GF-D8 (cell line): ENCODE data around the gene FHIT.
A peak's percentile ranks its signal among the peaks of the same experiment; 100 is the strongest.

Experiments
- DNase-seq: peaks from one replicate; lab custom pipeline; 2025; lab: John Stamatoyannopoulos, UW

The FHIT gene

DNA sequence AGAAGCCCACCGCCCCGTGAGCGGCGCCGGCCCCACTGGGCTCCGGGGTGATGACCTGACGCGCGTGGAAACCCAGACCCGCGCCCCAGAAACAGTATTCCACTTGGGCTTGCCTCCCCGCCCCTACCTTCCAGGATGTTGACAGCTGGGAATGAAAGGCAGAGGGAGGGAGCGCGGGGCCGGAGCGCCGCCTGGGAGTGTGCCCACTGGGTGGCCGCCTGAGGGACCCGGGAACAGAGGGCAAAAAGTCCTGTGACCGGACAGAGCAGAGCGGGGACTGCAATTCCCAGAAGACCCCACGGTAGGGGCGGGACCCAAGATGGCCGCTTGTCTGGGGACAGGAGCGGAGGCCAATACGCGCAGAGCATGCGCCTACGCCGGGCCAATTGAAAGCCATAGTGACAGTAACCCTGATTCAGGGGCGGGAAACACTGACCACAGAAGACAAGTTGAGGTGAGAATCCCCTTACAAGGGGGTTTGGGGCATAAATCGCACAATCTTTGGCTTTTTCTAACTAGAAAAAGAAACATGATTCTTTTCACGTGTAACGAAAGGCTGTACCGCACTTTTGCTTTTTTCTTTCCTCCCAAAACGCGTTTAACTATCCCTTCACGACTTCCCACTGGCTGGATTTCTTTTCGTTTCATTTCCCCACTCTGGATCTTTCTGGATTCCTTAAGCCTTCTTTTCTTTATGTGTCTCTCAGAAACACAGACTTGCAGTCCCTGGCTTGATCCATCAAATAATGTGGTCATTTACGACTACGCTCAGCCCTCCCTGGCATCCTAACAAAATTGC is at the start of gene FHIT:
FHIT (minus strand) TSS at position 279 of the 799 bp plus-strand sequence.
- peak; percentile 86 for DNase-seq

- no peak for DNase-seq
These were observed 49.5 kb upstream of the FHIT start for GRCh38 chr3:61300786-61301185.

DNA sequence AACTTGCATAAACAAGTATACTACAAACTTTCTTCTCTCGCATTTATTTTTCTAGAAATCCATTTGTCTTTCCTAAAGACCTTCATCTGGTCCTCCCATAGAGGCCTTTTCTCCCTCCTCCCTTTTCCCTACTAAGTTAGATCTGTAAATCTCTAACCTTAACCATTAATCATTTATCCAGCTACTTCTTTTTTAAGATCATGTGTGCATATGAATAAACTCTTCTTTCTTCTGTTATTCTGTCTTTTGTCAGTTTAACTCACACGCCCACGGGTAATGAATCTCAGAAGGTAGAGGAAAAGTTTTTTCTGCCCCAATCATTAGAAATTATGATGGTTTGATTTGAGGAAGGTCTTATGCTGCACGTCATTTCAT is 48.7 kb upstream of the FHIT start:
- no peak for DNase-seq

DNA sequence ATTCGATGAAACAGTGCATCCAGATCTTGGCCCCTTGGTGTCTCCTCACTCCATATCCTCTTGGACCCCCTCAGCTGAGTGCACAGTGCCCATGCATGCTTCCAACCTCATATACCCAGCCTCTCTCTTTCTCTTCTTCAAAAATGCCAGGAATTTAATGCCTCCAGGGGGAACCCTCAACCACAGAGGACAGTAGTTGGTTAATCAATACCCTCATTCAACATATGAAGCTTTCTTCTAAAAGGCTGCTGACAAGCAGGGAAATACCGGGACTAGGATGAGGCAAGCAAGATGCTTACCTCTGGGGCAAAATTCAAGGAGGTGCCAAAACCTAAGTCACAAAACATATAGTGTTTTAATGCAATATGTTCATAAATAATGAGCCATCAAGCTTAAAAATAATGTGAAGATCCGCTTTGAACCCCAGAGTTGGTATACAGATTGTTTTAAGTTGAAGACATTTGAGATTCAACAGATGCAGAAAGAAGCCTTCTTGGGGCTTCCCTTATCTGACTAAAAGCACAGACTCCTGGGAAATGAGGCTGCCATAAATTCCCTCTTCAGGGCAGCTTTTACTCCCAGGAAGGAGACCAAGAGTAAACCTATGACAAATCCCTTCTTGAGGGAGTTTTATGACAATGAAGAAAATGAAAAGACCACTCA is 48.2 kb upstream of the FHIT start:
- DNase-seq, result no peak

- DNase-seq, result no peak
These were observed 46.6 kb upstream of the FHIT start for GRCh38 chr3:61297821-61298220.

DNA sequence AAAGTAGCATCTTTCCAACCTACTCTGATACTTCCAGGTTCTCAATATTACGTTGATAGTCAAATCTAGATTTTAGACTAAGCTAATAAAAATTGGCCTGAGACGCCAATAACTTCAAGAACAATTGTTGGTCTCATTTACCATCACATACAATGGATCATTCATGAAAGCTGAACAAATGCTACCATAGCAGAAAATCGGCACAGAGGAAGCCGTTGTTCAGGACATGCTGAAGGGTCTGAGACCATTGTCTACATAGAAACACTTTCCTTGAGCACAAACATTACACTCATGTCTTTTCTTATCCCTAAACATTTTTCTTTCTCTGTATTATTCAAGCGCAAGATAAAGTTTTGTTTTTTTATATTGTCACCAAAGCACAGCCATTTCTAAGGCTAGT is 37.2 kb upstream of the FHIT start:
- no peak for DNase-seq

GRCh38 chr3:61283876-61284275 is 32.6 kb upstream of the FHIT start:
- DNase-seq, result no peak

GRCh38 chr3:61278713-61279112 is 27.5 kb upstream of the FHIT start:
- DNase-seq, result no peak

DNA sequence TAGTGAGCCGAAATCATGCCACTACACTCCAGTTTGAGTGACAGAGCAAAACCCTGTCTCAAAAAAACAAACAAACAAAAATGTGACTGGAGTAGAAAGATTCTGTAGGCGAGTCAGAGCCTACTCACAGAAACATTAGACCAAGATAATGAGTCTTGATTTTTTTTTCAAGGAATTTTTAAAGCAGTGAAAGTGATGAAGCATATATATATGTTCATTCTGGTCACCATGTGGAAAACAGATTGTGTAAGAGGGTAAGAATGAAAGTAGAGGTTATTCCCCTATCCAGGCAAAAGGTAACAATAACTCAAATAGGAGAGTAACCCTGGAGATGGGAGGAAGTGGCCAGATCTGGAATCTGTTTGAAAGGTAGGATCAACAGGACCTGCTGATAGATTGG is 26.2 kb upstream of the FHIT start:
- DNase-seq, result no peak

DNA sequence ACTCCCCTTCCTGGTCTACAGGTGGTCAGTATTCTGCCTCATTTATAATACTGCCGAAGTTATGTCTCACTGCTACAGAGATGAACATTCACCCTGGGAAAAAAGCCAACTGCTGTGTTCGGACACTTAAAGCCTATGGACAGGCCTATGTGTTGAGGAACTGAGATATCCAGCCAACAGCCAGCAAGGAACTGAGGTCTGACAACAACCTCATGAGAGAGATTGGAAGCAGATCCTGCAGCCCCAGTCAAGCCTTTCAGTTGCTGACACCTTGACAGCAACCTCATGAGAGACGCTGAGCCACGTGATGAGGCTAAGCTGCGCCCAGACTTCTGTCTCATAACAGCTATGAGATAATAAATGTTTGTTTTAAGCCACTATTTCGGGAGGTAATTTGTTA is 18.2 kb upstream of the FHIT start:
- DNase-seq, result no peak

DNA sequence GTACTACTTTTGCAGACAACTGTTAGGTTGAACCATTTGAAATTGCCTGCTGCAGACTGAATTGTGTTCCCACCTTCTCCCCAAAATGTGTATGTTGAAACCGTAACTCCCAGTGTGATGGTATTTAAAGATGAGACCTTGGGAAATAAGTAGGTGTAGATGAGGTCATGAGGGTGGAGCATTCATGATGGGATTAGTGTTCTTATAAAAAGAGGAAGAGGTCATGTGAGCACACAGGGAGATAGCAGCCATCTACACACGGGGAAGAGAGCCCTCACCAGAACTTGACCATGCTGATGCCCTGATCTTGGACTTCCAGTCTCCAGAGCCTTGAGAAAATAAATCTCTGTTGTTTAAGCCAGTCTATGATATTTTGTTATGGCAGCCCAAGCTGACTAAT is 17.4 kb upstream of the FHIT start:
- DNase-seq, result no peak

DNA sequence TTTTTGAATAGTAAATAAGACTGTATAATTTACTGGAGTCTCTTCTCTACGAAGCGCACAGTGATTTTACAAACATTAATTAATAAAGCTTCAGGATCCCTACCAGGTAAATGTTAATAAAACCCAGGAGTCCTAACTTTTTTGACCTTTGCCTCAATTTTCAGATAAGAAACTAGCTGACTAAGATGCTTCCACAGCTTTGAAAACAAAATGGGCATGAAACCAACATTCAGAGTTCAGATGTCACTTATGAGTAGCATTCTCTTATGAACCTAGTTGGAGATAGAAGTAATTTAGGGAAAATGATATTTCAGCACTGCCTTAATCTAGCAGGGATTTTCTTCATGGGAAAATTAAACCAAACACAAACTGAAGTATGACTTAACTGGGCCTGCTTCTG is 13.0 kb upstream of the FHIT start:
- DNase-seq, result no peak

GRCh38 chr3:61257148-61257547 is 5.9 kb upstream of the FHIT start:
- DNase-seq, result no peak

- DNase-seq, result no peak
These were observed 2.5 kb upstream of the FHIT start for GRCh38 chr3:61253756-61254155.

DNA sequence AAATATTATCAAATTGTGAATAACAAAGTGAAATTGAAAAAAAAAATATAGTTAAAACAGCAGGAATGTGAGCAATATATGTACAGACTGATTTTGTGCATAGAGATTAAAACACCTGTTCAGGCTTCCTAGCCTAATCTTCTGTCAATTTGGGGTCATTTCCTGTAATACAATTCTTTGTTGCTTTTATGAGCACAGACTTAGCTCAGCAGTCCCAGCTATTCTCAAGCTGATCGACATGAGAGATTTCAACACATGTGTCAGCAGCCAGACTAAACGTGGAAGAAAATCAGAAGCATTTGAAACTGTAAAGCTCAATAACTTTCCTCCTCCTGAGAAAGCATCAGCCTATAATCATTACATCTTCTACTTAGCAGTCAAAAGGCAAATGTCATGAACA is 1.6 kb upstream of the FHIT start:
- DNase-seq, result no peak

DNA sequence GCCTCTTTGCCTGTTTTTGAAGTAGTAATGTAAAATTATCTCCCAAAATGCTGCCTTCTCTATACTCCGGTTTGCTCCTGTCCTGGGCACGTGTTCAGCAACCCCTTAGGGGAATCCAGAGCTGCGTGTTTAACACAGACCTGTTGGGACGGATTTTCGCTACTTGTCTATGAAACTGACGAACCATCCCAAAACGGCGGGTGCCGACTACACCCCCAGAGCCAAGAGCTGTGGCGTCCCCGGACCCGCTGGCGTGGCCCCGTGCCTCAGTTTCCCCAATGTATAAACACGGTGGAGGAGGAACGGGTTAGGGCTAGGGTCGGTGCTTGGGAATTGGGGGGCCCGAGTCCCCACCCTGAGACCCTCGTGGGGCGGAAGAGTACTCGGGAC is 473 bp downstream of the FHIT start:
- peak; percentile 27 for DNase-seq

DNA sequence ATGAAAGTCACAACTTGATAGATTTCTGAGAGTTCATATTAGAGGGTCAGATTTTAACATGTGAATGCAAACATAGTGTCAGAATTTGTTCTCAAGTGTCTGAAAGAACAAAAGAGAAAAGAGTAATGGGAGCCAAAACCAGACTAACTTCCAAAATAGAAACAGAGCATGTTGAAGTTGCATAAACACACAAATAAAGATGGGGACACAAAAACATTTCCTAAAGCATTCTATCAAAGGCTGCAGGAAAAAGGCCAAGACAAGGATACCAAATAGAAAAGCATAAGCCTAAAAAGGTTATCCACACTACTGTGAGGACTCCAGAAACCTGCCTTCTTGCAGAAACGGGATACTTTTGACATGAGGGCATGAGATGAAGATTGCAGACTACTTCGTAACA is 2.8 kb downstream of the FHIT start:
- DNase-seq, result no peak

GRCh38 chr3:61247191-61247590 is 4.1 kb downstream of the FHIT start:
- DNase-seq, result no peak

- DNase-seq, result no peak
These were observed 11.4 kb downstream of the FHIT start for GRCh38 chr3:61239871-61240270.

DNA sequence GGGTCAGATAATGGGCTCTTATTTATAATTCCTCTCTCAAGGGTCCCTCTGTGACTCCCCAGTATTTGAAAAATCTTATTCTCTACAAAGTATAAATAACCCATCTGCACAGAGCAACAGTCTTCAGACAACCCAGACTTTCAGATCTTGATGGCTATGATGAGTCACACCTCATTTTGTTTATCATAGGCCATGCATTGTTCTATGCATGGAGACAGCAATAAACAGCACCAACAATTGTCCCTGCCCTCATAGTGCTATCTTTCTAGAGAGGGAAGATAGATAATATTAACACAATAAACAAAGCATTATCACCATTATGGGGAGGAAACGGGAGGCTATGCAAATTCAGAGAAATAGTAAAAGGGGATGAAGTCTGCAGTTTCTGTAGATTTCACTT is 13.4 kb downstream of the FHIT start:
- DNase-seq, result no peak

GRCh38 chr3:61236556-61236955 is 14.7 kb downstream of the FHIT start:
- no peak for DNase-seq

- DNase-seq, result no peak
These were observed 17.5 kb downstream of the FHIT start for GRCh38 chr3:61233746-61234145.

DNA sequence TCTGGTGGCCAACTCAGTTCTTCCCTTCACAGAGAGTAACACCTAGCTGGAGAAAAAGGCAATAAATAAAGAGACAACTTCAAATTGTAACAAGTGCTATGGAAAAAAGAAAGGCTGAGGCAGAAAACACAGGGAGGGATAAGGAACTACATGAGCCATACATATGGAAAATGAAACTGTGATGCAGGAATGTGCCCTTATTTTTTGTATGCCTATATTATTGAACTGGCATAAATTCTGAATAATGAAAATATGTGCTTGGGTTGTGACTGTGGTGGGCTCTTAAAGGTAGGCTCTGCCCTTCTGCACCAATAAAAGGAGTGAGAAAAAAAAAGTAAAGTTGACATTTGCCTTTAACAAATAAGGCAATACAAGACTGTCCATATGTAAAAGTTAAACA is 19.6 kb downstream of the FHIT start:
- DNase-seq, result no peak

GRCh38 chr3:61227799-61228198 is 23.5 kb downstream of the FHIT start:
- DNase-seq, result no peak
